Esophagus muscularis mucosa (tissue), 4 donors: ENCODE data around the gene LPCAT2.

Experiments
- EP300 ChIP-seq: sonication (generic); formaldehyde crosslinking; IDR thresholded peaks from one replicate; pipeline ENCODE4 v1.6.1; 2017; ENCODE audit warnings: antibody characterized with exemption
- POLR2A ChIP-seq: fragments of 450-650 bp; IDR thresholded peaks from one replicate; pipeline ENCODE4 v1.6.1; 2017; ENCODE audit warnings: antibody characterized with exemption, moderate library complexity, mild to moderate bottlenecking, low read depth
- POLR2AphosphoS5 ChIP-seq, 2 donors: sonication (generic); formaldehyde crosslinking; IDR thresholded peaks; one replicate each; pipeline ENCODE4 v1.6.1; 2017; ENCODE audit warnings: antibody characterized with exemption in 2 of 2
- TF ChIP-seq, protein P1 (sequence below), 3 experiments: fragments of 200-600 bp in 2 of 3; fragments of 450-650 bp in 1 of 3; sonication (generic) in 2 of 3; IDR thresholded peaks; one replicate each; pipeline ENCODE4 v1.5.1; 2017 to 2019; ENCODE audit warnings: antibody characterized with exemption in 3 of 3, mild to moderate bottlenecking in 2 of 3, moderate library complexity in 1 of 3

DNA sequence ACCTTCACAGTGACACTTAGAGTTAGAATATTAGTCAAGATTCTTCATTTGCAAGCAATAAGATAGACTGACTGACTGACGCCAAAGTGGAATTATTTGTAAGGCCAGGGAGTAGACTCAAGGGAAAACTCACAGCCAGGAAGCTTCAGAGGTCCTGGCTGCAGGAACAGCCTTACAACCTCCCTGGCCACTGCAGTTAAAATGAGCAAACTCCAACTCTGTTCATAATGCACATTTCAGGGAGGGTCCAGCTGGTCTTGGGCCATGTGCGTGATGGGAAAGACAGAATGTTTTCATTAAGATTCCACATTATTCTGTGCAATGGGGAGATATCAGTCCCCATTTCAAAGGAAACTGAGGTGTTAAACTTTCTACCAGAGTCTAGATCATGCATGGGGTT is 67.5 kb downstream of the LPCAT2 start:
- TF ChIP-seq, protein P1, sequence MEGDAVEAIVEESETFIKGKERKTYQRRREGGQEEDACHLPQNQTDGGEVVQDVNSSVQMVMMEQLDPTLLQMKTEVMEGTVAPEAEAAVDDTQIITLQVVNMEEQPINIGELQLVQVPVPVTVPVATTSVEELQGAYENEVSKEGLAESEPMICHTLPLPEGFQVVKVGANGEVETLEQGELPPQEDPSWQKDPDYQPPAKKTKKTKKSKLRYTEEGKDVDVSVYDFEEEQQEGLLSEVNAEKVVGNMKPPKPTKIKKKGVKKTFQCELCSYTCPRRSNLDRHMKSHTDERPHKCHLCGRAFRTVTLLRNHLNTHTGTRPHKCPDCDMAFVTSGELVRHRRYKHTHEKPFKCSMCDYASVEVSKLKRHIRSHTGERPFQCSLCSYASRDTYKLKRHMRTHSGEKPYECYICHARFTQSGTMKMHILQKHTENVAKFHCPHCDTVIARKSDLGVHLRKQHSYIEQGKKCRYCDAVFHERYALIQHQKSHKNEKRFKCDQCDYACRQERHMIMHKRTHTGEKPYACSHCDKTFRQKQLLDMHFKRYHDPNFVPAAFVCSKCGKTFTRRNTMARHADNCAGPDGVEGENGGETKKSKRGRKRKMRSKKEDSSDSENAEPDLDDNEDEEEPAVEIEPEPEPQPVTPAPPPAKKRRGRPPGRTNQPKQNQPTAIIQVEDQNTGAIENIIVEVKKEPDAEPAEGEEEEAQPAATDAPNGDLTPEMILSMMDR (IDR thresholded peaks at IDR 0.05) = no peak
- TF ChIP-seq EP300 (no peak), POLR2AphosphoS5 (IDR thresholded peaks at IDR 0.05) (no peak), POLR2A (no peak)
